GM12892 (cell line): ENCODE measurements around the gene KANK4.

Experiments
- DNase-seq: peaks from one replicate; pipeline ENCODE4 v3.0.0; 2011; ENCODE audit not compliant: insufficient read length
- FAIRE-seq: peaks from 2 replicates; lab custom pipeline; 2011; peaks lifted over from hg19 to GRCh38; lab: Jason Lieb, UNC
- POLR2A ChIP-seq: IDR thresholded peaks from 2 replicates; pipeline ENCODE4 v1.6.1; 2011; ENCODE audit warnings: low read depth, low read length, control low read depth
- POLR2AphosphoS5 ChIP-seq: IDR thresholded peaks from 2 replicates; pipeline ENCODE4 v1.6.1; 2011; ENCODE audit warnings: low read depth, low read length, control low read depth
- TAF1 ChIP-seq: IDR thresholded peaks from 2 replicates; pipeline ENCODE4 v1.6.1; 2011; ENCODE audit warnings: low read depth, mild to moderate bottlenecking, control low read depth, low read length, borderline replicate concordance

Gene KANK4

GRCh38 chr1:62355095-62355494 lies 35.9 kb upstream of the KANK4 start:
- DNase-seq (no peak), FAIRE-seq (no peak)
- TF ChIP-seq POLR2AphosphoS5 (no peak), TAF1 (no peak), POLR2A (no peak)

- no peak for DNase-seq
- FAIRE-seq = no peak
- TF ChIP-seq POLR2AphosphoS5 (no peak), POLR2A (no peak), TAF1 (no peak)
Measured at GRCh38 chr1:62353853-62354252, 34.6 kb upstream of the KANK4 start.

- DNase-seq (no peak), FAIRE-seq (no peak)
- no peak for TF ChIP-seq POLR2AphosphoS5
- no peak for TF ChIP-seq TAF1
- TF ChIP-seq POLR2A = no peak
Measured at GRCh38 chr1:62352387-62352786, 33.2 kb upstream of the KANK4 start.

GRCh38 chr1:62349470-62350233 lies 30.4 kb upstream of the KANK4 start:
- no peak for FAIRE-seq
- DNase-seq = no peak
- no peak for TF ChIP-seq POLR2A
- TF ChIP-seq TAF1 = no peak
- no peak for TF ChIP-seq POLR2AphosphoS5

GRCh38 chr1:62346886-62347285 lies 27.7 kb upstream of the KANK4 start:
- TF ChIP-seq POLR2A (no peak), POLR2AphosphoS5 (no peak), TAF1 (no peak)
- DNase-seq (no peak), FAIRE-seq (no peak)

- no peak for DNase-seq
- no peak for FAIRE-seq
- no peak for TF ChIP-seq POLR2A
- TF ChIP-seq POLR2AphosphoS5 = no peak
- no peak for TF ChIP-seq TAF1
Measured at GRCh38 chr1:62343911-62344310, 24.7 kb upstream of the KANK4 start.

GRCh38 chr1:62342270-62342669 lies 23.0 kb upstream of the KANK4 start:
- FAIRE-seq (no peak), DNase-seq (no peak)
- no peak for TF ChIP-seq TAF1
- TF ChIP-seq POLR2A = no peak
- TF ChIP-seq POLR2AphosphoS5 = no peak

- TF ChIP-seq POLR2A (no peak), TAF1 (no peak), POLR2AphosphoS5 (no peak)
- DNase-seq = no peak
- no peak for FAIRE-seq
Measured at GRCh38 chr1:62341615-62342014, 22.4 kb upstream of the KANK4 start.

- TF ChIP-seq TAF1 (no peak), POLR2AphosphoS5 (no peak), POLR2A (no peak)
- no peak for FAIRE-seq
- no peak for DNase-seq
Measured at GRCh38 chr1:62341089-62341488, 21.9 kb upstream of the KANK4 start.

GRCh38 chr1:62337706-62338631 lies 18.7 kb upstream of the KANK4 start:
- TF ChIP-seq POLR2AphosphoS5 (no peak), POLR2A (no peak), TAF1 (no peak)
- DNase-seq (no peak), FAIRE-seq (no peak)

- no peak for TF ChIP-seq TAF1
- no peak for TF ChIP-seq POLR2A
- no peak for TF ChIP-seq POLR2AphosphoS5
- DNase-seq = no peak
- FAIRE-seq = no peak
Measured at GRCh38 chr1:62336995-62337705, 17.9 kb upstream of the KANK4 start.

GRCh38 chr1:62336638-62336994 lies 17.4 kb upstream of the KANK4 start:
- FAIRE-seq = no peak
- TF ChIP-seq POLR2A = no peak
- no peak for TF ChIP-seq POLR2AphosphoS5
- no peak for TF ChIP-seq TAF1
- DNase-seq = no peak
